DLD1 (cell line): Measurements from ENCODE around the gene C17orf50.
"Not testable (repeated sequence)": the region's sequence is repeated elsewhere in the genome, so short reads cannot be mapped to it uniquely, and the experiment has no call there.

Experiments used
- in situ Hi-C: cut with HindIII; loops from 2 replicates; pipeline ENCODE4 v1.10.0; 2017; ENCODE audit warnings: low sequenced_read_pairs

C17orf50 gene

DNA sequence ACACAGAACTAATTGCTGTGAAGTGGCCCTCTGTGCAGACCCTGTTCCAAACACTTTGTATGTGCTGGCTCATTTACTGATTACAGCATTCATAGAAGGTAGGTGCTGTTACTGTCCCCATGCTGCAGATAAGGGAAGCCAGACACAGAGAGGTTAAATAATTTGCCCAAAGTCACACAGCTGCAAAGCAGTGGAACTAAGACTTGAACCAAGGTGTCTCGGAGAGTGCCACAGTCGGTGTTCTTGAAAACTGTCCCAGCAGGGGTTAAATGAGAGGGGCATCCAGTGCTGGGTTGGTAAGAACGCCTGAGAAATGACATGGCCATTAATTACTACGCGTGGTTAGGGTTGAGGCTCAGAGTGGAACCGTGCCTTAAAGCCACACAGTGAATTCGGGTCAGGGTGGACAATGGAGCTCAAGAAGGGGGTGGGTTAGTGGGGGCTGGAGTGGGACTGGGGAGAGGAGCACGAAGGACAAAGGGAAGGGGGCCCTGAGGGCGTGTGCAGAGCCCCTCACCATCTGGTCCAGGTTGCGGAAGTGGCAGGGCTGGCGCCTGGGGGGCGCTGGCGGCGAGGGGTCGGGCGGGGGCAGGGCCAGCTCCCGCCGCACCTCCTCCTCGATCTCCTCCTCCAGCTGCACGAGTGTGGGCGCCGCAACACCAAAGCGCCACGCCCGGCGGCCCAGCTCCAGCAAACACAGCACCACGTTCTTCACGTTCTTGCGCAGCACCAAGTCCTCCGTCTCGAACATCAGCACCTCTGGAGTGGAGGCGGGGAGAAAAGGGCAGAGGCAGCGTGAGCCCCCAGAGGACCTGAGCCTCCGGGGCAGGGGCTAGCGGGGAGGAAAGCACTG lies 10.9 kb upstream of the C17orf50 start:
- in situ Hi-C loops, result loop anchor here (25.0 kb wide), 1 partner anchor 437 kb away; no protein-coding TSS in a partner anchor

- in situ Hi-C loops, result no loop called here
These were observed 9.9 kb upstream of the C17orf50 start for GRCh38 chr17:35750526-35751395.

GRCh38 chr17:35751541-35751940 lies 9.1 kb upstream of the C17orf50 start:
- in situ Hi-C loops, result not testable (repeated sequence)

DNA sequence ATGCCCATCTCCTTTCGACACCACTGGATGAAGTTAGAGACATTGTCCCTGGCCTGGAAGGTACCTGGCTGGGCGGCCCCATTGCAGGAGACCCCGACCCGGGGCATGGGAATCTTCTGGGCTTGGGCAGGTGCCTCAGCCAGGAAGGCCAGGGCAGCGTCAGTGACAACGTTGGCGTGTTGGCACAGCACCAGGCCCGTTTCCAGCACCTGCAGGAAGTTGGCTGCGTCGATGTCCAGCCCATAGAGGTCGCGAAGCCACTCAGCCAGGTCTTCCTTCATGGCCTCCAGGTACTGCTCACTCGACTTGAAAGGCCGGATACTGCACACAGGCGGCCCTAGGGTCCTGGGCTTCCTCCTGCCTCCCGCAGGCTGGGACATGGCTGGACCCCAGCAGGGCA lies 8.2 kb upstream of the C17orf50 start:
- in situ Hi-C loops, result no loop called here

DNA sequence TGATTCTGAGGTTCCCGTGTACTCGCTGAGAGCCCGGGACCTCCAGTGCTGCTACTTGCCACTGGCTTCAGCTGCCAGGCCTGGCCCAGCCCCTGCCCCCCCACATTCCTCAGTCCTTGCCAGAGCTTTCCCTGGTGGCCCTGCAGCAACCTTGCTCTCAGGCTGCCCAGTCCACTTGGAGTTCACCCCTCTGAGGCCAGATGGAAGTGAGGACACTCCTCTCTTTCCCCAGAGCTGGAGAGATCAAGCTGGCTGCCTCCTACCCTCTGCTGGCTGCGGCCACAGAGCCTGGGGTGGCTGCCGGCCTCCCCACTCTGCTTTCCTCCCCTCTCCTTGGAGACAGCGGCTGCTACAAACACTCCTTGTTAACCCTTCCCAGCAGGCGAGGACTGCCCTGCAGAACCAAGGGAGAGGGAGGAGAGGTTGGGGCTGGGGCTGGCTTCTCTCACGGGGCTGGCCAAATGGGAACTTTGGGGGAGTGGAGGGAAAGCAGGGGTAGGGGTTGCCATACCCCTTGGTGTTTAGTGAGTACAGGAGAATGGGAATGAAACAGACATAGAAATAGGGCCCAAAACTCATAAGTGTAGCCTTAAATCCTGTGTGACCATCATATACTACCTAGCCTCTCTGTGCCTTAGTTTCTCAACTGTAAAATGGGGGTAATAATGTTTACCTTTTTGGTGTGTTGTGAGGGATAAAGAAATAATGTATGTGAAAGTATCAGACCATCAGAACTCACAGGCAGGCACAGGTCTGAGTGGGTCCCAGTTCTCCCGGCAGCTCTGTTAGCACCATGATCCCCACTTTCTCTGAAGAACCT lies 7.5 kb upstream of the C17orf50 start, which contains the start of gene GAS2L2:
GAS2L2 (minus strand) TSS at position 295 of the 820 bp plus-strand sequence. CDS start 389 bp downstream, outside the sequence.
- in situ Hi-C loops, result no loop called here

DNA sequence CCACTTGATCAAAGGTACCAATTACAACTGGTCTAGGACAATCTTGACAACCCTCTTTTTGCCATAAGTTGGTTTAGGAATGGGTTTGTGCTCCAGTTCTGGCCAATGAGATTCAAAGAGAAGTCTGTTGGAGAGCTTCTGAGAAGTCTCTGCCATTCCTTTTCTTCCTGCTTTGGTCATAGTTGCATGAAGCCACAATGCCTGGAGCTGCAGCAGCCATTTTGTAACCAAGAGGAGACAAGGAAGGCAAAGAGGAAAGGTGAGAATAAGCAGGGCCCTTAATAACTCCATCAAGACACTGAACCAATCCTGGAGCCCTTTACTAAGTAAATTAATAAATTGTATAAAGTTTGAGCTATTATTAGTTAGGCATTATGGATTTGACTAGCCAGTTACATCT lies 3.4 kb upstream of the C17orf50 start:
- in situ Hi-C loops, result no loop called here

DNA sequence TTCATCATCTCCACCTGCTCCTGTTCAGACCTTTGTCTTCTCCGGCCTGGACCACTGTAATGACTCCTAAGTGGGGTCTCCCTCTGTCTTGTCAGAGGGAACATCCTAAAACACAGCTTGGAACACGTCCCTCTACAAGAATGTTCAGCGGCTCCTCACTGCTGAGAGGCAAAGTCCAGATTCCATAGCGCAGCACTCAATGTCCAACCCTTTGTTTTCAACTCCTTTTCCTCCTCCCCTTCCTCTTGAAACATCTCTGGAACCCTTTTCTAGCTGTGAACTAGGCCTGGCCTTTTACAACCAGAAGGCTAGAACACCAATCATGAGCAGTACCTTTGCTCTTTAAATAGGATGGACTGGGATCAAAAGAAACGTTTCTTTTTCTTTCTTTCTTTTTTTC lies 914 bp downstream of the C17orf50 start:
- in situ Hi-C loops, result no loop called here

GRCh38 chr17:35763767-35764122 lies 3.1 kb downstream of the C17orf50 start:
- in situ Hi-C loops, result no loop called here

- in situ Hi-C loops, result no loop called here
These were observed 3.7 kb downstream of the C17orf50 start for GRCh38 chr17:35764123-35764991.

- in situ Hi-C loops, result no loop called here
These were observed 4.5 kb downstream of the C17orf50 start for GRCh38 chr17:35765086-35765710.

- in situ Hi-C loops, result no loop called here
These were observed 5.2 kb downstream of the C17orf50 start for GRCh38 chr17:35765756-35766488.

- in situ Hi-C loops, result no loop called here
These were observed 5.8 kb downstream of the C17orf50 start for GRCh38 chr17:35766489-35766877.

GRCh38 chr17:35766903-35767510 lies 6.3 kb downstream of the C17orf50 start:
- in situ Hi-C loops, result no loop called here

DNA sequence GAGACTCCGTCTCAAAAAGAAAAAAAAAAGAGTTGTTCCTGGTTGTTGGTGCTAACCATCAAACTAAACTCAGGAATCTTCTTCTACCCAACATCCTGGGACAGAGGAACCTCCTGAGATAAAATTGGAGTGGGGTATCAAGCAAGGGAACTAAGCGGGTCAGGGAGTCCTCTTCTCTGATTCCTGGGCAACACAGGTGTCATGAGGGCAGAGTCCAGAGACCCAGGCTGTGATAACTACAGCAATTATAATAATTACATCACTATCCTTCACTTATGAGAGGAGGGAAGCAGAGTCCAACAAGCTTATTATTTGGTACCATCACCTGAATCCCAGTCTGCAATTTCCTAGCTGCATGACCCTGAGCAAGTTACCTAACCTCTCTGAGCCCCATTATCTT lies 8.1 kb downstream of the C17orf50 start:
- in situ Hi-C loops, result no loop called here

DNA sequence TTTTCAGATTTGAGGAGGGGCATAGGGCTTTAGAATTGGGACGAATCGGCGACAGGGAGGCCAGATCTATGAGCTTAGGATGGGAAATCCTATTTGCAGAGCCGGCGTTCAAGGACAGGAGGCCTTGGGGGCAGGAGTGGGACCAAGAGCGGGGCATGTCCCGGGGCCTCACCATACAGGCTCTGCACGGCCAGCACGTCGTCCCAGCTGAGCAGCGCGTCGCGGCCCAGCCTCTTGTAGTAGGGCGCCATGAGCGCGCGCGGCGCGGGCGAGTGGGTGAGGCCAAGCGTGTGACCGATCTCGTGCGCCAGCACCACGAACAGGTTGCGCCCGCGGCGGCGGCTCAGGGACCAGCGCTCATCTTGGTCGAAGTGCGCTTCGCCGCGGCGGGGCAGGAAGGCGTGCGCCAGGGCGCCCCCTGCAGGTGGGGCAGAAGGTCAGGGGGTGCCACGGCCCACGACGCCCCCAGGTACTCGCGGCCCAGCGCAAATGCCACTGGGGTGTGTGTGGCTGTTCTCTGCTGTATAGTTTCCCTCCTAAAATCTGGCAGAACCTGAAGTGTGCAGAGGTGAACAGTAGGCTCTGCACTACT lies 9.3 kb downstream of the C17orf50 start:
- in situ Hi-C loops, result no loop called here

- in situ Hi-C loops, result no loop called here
These were observed 12.4 kb downstream of the C17orf50 start for GRCh38 chr17:35773129-35773528.

DNA sequence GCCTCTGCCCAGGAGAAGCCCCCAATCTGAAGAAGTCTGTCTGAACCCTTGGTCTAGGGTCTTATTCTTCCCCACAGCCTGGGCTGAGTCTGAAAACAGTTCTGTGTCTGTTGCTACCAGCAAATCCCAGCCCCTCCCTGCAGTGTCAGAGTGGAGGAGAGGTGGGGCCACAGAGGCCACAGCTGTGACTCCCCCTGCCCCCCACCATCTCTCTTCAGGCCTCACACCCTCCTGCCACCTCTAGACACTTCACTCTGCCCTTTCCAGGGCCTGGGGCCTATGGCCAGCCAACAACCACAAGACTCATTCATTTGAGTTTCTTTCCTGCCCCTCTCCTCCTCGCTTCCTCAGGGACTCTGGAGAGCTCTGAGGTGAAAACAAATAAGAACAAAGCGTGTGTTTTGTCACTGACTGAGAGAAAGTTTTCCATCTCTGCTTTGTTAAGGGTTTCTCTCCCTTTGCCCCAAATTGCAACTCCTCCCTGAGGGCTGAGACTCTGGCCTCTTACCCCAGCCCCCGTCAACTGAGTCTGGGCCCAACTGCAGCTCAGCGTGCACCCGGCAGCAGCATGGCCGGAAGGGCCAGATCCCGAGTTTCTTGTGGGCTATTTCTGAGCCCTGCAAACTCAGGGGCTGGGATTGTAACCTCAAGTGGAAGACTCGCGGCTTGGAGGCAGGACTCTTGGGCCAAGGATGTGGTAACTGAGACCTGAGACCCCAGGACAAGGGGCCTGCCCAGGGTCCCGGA lies 13.2 kb downstream of the C17orf50 start:
- in situ Hi-C loops, result no loop called here
